ENCODE data around the gene SMAD6. TPM values are rescaled to one million over a fixed set of nuclear protein-coding genes. Genes with fewer than 3 reads are reported as not detected.
"Not testable (repeated sequence)": the region's sequence is repeated elsewhere in the genome, so short reads cannot be mapped to it uniquely, and the experiment has no call there.

The SMAD6 gene
- total and polyA plus RNA-seq, 5 experiments from 2014 or later, result 0.08 to 0.16 TPM; not detected in 3

GRCh38 chr15:66749841-66750575 is 48.0 kb downstream of the SMAD6 start:
- H3K4me1 Mint-ChIP-seq, result peaks cover 11 to 31% (median 14%) of the 10 kb centered on the region in 4 donors
- H3K27me3 Mint-ChIP-seq, result peaks cover 0 to 4% (median 0%) of the 10 kb centered on the region in 5 donors
- POLR2A ChIA-PET, result no interaction called here
- ATAC-seq (no peak), DNase-seq (no peak)
- peaks cover 0 to 3% (median 2%) of the 10 kb centered on the region in 3 donors for H3K36me3 Mint-ChIP-seq
- no peak overlapping the region for H3K4me3 Mint-ChIP-seq
- H3K27ac Mint-ChIP-seq, result peak overlapping the region in 1 of 10 donors; percentile 26
- peaks cover 0 to 7% (median 2%) of the 10 kb centered on the region in 9 donors for H3K9me3 Mint-ChIP-seq

DNA sequence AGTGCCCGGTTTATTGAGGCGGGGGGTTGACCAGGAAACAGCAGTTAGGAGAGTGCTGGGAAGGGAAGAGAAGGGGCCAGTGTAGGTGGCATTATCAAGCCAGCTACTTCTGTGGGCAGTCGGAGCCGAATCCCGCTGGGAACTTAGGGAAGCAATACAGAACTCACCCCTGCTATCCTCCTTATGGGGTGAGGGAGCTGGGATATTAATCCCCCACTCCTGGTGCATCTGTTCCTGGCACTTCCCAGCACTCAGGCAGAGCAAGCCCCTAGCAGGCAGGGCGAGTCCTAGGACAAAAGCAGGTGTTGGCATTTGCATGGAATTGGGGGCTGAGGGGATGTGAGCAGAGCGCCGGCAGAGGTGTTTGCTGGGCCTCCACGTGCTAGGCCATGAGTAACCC is 48.6 kb downstream of the SMAD6 start:
- ATAC-seq, result no peak
- Mint-ChIP-seq H3K4me3 (no peak overlapping the region), H3K27ac (peak overlapping the region in 1 of 10 donors; percentile 79)

GRCh38 chr15:66751579-66751978 is 49.5 kb downstream of the SMAD6 start:
- peak overlapping the region in 6 of 10 donors; percentile 50 to 91 (median 72) for H3K27ac Mint-ChIP-seq
- ATAC-seq (peak; percentile 80 to 91), DNase-seq (peak in 8 of 10 donors; percentile 4 to 76 (median 30))
- peak overlapping the region in 6 of 10 donors; percentile 2 to 63 (median 42) for H3K4me3 Mint-ChIP-seq
- H3K9me3 Mint-ChIP-seq, result peaks cover 0 to 15% (median 5%) of the 10 kb centered on the region in 9 donors
- POLR2A ChIA-PET, result no interaction called here
- H3K36me3 Mint-ChIP-seq, result peaks cover 0 to 6% (median 5%) of the 10 kb centered on the region in 3 donors
- H3K27me3 Mint-ChIP-seq, result peaks cover 0 to 3% (median 0%) of the 10 kb centered on the region in 5 donors
- H3K4me1 Mint-ChIP-seq, result peaks cover 10 to 26% (median 14%) of the 10 kb centered on the region in 4 donors

More for the DNA sequence above, 48.6 kb downstream of the SMAD6 start:
- H3K27me3 Mint-ChIP-seq, result peaks cover 0 to 3% (median 0%) of the 10 kb centered on the region in 5 donors
- H3K36me3 Mint-ChIP-seq, result peaks cover 0 to 6% (median 3%) of the 10 kb centered on the region in 3 donors
- POLR2A ChIA-PET, result no interaction called here
- peaks cover 0 to 13% (median 5%) of the 10 kb centered on the region in 9 donors for H3K9me3 Mint-ChIP-seq
- DNase-seq, result no peak
- H3K4me1 Mint-ChIP-seq, result peaks cover 10 to 26% (median 14%) of the 10 kb centered on the region in 4 donors

- POLR2A ChIA-PET, result interaction anchor here (1.0 kb wide), 1 partner anchor 86 kb away, joined by 3 read pairs; no protein-coding TSS in a partner anchor
- H3K4me1 Mint-ChIP-seq, result peaks cover 10 to 26% (median 14%) of the 10 kb centered on the region in 4 donors
- H3K4me3 Mint-ChIP-seq, result peak overlapping the region in 3 of 10 donors; percentile 22 to 32 (median 29)
- H3K27me3 Mint-ChIP-seq, result peaks cover 0 to 3% (median 0%) of the 10 kb centered on the region in 5 donors
- H3K9me3 Mint-ChIP-seq, result peaks cover 0 to 15% (median 5%) of the 10 kb centered on the region in 9 donors
- no peak for DNase-seq
- peak overlapping the region in 5 of 10 donors; percentile 50 to 91 (median 79) for H3K27ac Mint-ChIP-seq
- H3K36me3 Mint-ChIP-seq, result peaks cover 0 to 6% (median 5%) of the 10 kb centered on the region in 3 donors
- no peak for ATAC-seq
Observed at GRCh38 chr15:66752078-66752477, 50.0 kb downstream of the SMAD6 start.

GRCh38 chr15:66753687-66754377 is 51.8 kb downstream of the SMAD6 start:
- no peak for ATAC-seq
- Mint-ChIP-seq H3K27me3 (peaks cover 0 to 7% (median 0%) of the 10 kb centered on the region in 5 donors), H3K9me3 (peaks cover 0 to 15% (median 5%) of the 10 kb centered on the region in 9 donors), H3K4me1 (peaks cover 10 to 26% (median 14%) of the 10 kb centered on the region in 4 donors), H3K4me3 (no peak overlapping the region), H3K36me3 (peaks cover 0 to 6% (median 5%) of the 10 kb centered on the region in 3 donors), H3K27ac (peak overlapping the region in 3 of 10 donors; percentile 41 to 82 (median 56))
- no peak for DNase-seq
- POLR2A ChIA-PET, result no interaction called here

GRCh38 chr15:66754789-66755188 is 52.8 kb downstream of the SMAD6 start:
- Mint-ChIP-seq H3K4me3 (no peak overlapping the region), H3K27ac (no peak overlapping the region), H3K27me3 (peaks cover 0 to 7% (median 0%) of the 10 kb centered on the region in 5 donors), H3K4me1 (peaks cover 10 to 26% (median 14%) of the 10 kb centered on the region in 4 donors), H3K9me3 (peaks cover 0 to 15% (median 5%) of the 10 kb centered on the region in 9 donors), H3K36me3 (peaks cover 0 to 6% (median 5%) of the 10 kb centered on the region in 3 donors)
- DNase-seq (no peak), ATAC-seq (no peak)
- POLR2A ChIA-PET, result no interaction called here

GRCh38 chr15:66755298-66756068 is 53.4 kb downstream of the SMAD6 start:
- peak in 1 of 10 donors; percentile 34 for DNase-seq
- peaks cover 0 to 7% (median 0%) of the 10 kb centered on the region in 5 donors for H3K27me3 Mint-ChIP-seq
- peaks cover 0 to 6% (median 5%) of the 10 kb centered on the region in 3 donors for H3K36me3 Mint-ChIP-seq
- no peak overlapping the region for H3K27ac Mint-ChIP-seq
- H3K4me1 Mint-ChIP-seq, result peaks cover 8 to 22% (median 13%) of the 10 kb centered on the region in 4 donors
- H3K9me3 Mint-ChIP-seq, result peaks cover 0 to 15% (median 5%) of the 10 kb centered on the region in 9 donors
- POLR2A ChIA-PET, result no interaction called here
- no peak for ATAC-seq
- H3K4me3 Mint-ChIP-seq, result no peak overlapping the region

- H3K27me3 Mint-ChIP-seq, result peaks cover 0 to 7% (median 1%) of the 10 kb centered on the region in 5 donors
- POLR2A ChIA-PET, result no interaction called here
- peaks cover 0 to 6% (median 5%) of the 10 kb centered on the region in 3 donors for H3K36me3 Mint-ChIP-seq
Observed at GRCh38 chr15:66756295-66756694, 54.3 kb downstream of the SMAD6 start.

DNA sequence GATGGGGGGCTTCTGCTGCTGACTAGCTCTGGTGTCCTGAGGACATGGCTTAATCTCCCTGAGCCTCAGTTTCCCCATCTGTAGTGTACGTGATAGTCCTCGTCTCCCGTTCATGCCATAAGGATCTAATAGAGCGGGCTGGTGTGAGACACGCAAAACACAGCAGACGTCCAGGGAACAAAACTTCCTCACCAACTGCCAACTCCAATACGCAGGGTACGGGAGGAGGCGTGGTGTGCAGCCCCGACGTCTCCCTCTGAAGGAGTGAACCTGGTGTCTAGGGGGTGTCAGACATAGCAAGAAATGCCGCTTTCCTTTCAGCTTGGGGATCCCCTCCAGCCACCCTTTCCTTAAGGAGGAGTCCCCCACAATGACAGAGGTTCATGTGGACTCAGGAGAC is 55.0 kb downstream of the SMAD6 start:
- Mint-ChIP-seq H3K36me3 (peaks cover 0 to 6% (median 5%) of the 10 kb centered on the region in 3 donors), H3K4me1 (peaks cover 3 to 9% (median 4%) of the 10 kb centered on the region in 4 donors), H3K27ac (no peak overlapping the region), H3K9me3 (peaks cover 0 to 15% (median 5%) of the 10 kb centered on the region in 9 donors), H3K27me3 (peaks cover 0 to 13% (median 8%) of the 10 kb centered on the region in 5 donors), H3K4me3 (no peak overlapping the region)
- POLR2A ChIA-PET, result no interaction called here
- peak in 1 of 10 donors; percentile 13 for DNase-seq
- ATAC-seq, result no peak

More at GRCh38 chr15:66756295-66756694, 54.3 kb downstream of the SMAD6 start:
- no peak for DNase-seq
- peaks cover 8 to 17% (median 11%) of the 10 kb centered on the region in 4 donors for H3K4me1 Mint-ChIP-seq
- no peak for ATAC-seq
- H3K9me3 Mint-ChIP-seq, result peaks cover 0 to 15% (median 5%) of the 10 kb centered on the region in 9 donors
- H3K27ac Mint-ChIP-seq, result no peak overlapping the region
- no peak overlapping the region for H3K4me3 Mint-ChIP-seq

GRCh38 chr15:66757521-66757920 is 55.5 kb downstream of the SMAD6 start:
- POLR2A ChIA-PET, result no interaction called here
- ATAC-seq, result no peak

DNA sequence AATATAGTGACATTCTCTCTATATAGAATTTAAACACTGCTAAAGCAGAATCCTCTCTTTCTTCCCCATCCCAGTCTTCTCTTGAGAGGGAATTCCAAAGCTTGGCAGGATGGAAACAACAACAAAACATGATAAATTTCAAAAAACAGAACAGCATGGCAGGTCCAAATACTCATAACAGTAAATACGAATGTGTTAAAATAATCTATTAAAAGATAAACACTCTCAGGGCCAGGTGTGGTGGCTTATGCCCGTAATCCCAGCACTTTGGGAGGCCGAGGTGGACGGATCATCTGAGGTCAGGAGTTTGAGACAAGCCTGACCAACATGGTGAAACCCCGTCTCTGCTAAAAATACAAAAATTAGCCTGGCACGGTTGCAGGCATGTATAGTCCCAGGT is 56.2 kb downstream of the SMAD6 start:
- H3K4me3 Mint-ChIP-seq, DNase-seq, H3K27ac Mint-ChIP-seq, POLR2A ChIA-PET, ATAC-seq, H3K36me3 Mint-ChIP-seq, H3K4me1 Mint-ChIP-seq: not testable (repeated sequence)
- H3K9me3 Mint-ChIP-seq, result peaks cover 0 to 15% (median 5%) of the 10 kb centered on the region in 9 donors
- peaks cover 4 to 21% (median 18%) of the 10 kb centered on the region in 5 donors for H3K27me3 Mint-ChIP-seq

More at GRCh38 chr15:66757521-66757920, 55.5 kb downstream of the SMAD6 start:
- DNase-seq, result peak in 1 of 10 donors; percentile 44
- peaks cover 0 to 15% (median 5%) of the 10 kb centered on the region in 9 donors for H3K9me3 Mint-ChIP-seq
- peaks cover 0 to 5% (median 1%) of the 10 kb centered on the region in 4 donors for H3K4me1 Mint-ChIP-seq
- H3K27ac Mint-ChIP-seq, result no peak overlapping the region
- H3K36me3 Mint-ChIP-seq, result peaks cover 0 to 6% (median 5%) of the 10 kb centered on the region in 3 donors
- H3K27me3 Mint-ChIP-seq, result peaks cover 1 to 17% (median 13%) of the 10 kb centered on the region in 5 donors
- no peak overlapping the region for H3K4me3 Mint-ChIP-seq

- Mint-ChIP-seq H3K9me3 (peaks cover 0 to 15% (median 5%) of the 10 kb centered on the region in 9 donors), H3K4me3 (no peak overlapping the region), H3K36me3 (peaks cover 0 to 6% (median 5%) of the 10 kb centered on the region in 3 donors), H3K27ac (no peak overlapping the region), H3K4me1 (no peaks in the 10 kb centered on the region), H3K27me3 (peaks cover 5 to 27% (median 24%) of the 10 kb centered on the region in 5 donors)
- POLR2A ChIA-PET, result no interaction called here
- DNase-seq (no peak), ATAC-seq (no peak)
Observed at GRCh38 chr15:66758844-66759243, 56.8 kb downstream of the SMAD6 start.

Measured in naive thymus-derived CD8-positive, alpha-beta T cell (primary cell).